HG02588 (cell line): ENCODE data around the gene GMDS.

Experiments
- ATAC-seq: cut with Tn5 transposase; IDR thresholded peaks from one replicate; pipeline ENCODE4 v1.9.1; 2021; ENCODE audit warnings: mild to moderate bottlenecking, moderate library complexity; ENCODE audit not compliant: unreplicated experiment

GMDS gene

GRCh38 chr6:1639430-1639829, 606.0 kb downstream of the GMDS start:
- ATAC-seq, result no peak

- ATAC-seq, result no peak
These were observed 608.2 kb downstream of the GMDS start for GRCh38 chr6:1636971-1637871.

- ATAC-seq, result no peak
These were observed 609.1 kb downstream of the GMDS start for GRCh38 chr6:1636272-1636825.

GRCh38 chr6:1635305-1636010, 609.9 kb downstream of the GMDS start:
- no peak for ATAC-seq

- ATAC-seq, result no peak
These were observed 611.3 kb downstream of the GMDS start for GRCh38 chr6:1634081-1634480.

GRCh38 chr6:1633366-1634021, 611.9 kb downstream of the GMDS start:
- ATAC-seq, result no peak

GRCh38 chr6:1631251-1631650, 614.2 kb downstream of the GMDS start:
- no peak for ATAC-seq

GRCh38 chr6:1630771-1631217, 614.6 kb downstream of the GMDS start:
- ATAC-seq, result no peak

- no peak for ATAC-seq
These were observed 615.1 kb downstream of the GMDS start for GRCh38 chr6:1630212-1630770.

GRCh38 chr6:1629316-1629715, 616.1 kb downstream of the GMDS start:
- ATAC-seq, result no peak

GRCh38 chr6:1627827-1628560, 617.4 kb downstream of the GMDS start:
- ATAC-seq, result no peak

- ATAC-seq, result no peak
These were observed 618.9 kb downstream of the GMDS start for GRCh38 chr6:1626481-1626880.

GRCh38 chr6:1625794-1626435, 619.5 kb downstream of the GMDS start:
- no peak for ATAC-seq

- ATAC-seq, result no peak
These were observed 620.3 kb downstream of the GMDS start for GRCh38 chr6:1624851-1625781.

- ATAC-seq, result no peak
These were observed 621.2 kb downstream of the GMDS start for GRCh38 chr6:1624058-1624850.

- ATAC-seq, result no peak
These were observed 621.7 kb downstream of the GMDS start for GRCh38 chr6:1623769-1624057.

- no peak for ATAC-seq
These were observed 622.3 kb downstream of the GMDS start for GRCh38 chr6:1622851-1623768.
